HG03066 (cell line): ENCODE measurements around the gene KRTAP19-2.
"Not testable (repeated sequence)": the region's sequence is repeated elsewhere in the genome, so short reads cannot be mapped to it uniquely, and the experiment has no call there.

ENCODE experiments used
- ATAC-seq: cut with Tn5 transposase; IDR thresholded peaks from one replicate; pipeline ENCODE4 v1.9.1; 2021; ENCODE audit warnings: low read depth; ENCODE audit not compliant: unreplicated experiment

Gene KRTAP19-2

DNA sequence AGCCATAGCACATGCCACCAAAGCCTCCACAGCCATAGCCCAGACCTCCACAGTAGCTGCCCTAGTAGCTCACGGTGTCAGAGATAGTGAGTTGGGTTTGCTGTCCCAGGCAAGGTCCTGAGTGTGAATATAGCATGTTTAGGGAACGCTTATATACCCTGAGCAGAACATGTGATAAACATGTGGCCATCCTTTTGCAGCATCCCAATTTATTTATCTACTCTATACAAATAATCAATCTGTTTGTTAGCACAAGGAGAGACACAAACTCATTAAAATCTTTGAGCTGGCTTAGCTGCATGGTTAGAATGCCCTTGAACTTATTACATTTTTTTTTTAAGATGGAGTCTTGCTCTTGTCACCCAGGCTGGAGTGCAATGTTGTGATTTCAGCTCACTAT is at the start of gene KRTAP19-2:
Gene KRTAP19-2 (minus strand): TSS at position 101 of the 400 bp plus-strand sequence. CDS start 88 bp downstream, at position 13.
- no peak for ATAC-seq

DNA sequence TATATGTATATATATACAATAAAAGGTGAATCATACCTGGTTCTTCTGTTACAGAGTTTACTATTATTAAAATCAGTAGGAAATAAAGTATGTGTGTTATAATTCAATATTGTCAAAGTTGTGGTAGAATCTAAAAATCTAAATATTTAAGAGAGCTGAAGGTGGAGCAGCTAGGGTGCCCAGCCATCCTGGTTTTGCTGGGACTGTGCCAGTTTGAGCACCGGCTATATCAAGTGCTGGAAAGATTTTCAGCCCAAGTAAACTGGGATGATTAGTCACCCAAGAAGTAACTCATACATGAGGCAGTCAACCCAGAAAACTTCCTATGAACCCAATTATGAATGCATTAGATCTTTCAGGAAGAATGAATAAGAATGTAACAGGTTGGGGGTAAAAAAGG is 31.6 kb upstream of the KRTAP19-2 start:
- no peak for ATAC-seq

DNA sequence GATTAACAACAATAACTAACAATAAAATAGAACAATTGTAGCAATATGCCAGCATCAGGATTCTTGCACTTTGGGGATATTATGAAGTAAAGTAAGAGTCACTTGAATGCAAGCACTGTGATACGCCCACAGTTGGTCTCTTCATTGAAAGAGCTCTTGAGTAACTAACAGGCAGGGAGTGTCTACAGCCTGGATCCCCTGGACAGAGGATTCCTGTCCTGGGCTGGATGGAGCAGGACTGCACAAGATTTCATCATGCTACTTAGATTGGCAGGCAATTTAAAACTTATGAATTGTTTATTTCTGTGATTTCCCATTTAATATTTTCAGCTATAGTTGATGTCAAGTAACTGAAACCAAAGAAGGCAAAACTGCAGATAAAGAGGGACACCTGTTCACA is 28.4 kb upstream of the KRTAP19-2 start:
- ATAC-seq, result no peak

DNA sequence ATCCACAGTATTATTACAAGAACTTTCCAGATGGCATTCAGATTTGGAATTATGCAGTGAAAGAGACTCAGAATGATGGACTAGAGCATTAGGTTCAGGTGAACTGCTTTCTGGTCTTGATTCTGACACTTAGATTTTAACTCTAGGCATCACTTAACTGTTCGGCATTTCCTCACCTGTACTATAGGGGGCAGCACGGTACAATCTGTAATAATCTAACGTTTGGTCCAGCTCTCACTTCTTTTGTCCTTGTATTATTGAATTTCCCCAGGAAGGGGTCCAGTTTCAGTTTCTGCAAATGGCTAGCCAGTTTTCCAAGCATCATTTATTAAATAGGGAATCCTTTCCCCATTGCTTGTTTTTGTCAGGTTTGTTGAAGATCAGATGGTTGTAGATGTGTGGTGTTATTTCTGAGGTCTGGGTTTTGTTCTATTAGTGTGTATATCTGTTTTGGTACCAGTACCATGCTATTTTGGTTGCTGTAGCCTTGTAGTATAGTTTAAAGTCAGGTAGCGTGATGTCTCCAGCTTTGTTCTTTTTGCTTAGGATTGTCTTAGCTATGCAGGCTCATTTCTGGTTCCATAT is 18.5 kb upstream of the KRTAP19-2 start:
- ATAC-seq, result not testable (repeated sequence)

GRCh38 chr21:30502041-30502440 is 14.8 kb upstream of the KRTAP19-2 start, which contains the start of gene KRTAP19-5:
TSS of gene KRTAP19-5 (minus strand) at chr21:30502141. CDS start at chr21:30502090, 51 bp downstream.
- no peak for ATAC-seq

DNA sequence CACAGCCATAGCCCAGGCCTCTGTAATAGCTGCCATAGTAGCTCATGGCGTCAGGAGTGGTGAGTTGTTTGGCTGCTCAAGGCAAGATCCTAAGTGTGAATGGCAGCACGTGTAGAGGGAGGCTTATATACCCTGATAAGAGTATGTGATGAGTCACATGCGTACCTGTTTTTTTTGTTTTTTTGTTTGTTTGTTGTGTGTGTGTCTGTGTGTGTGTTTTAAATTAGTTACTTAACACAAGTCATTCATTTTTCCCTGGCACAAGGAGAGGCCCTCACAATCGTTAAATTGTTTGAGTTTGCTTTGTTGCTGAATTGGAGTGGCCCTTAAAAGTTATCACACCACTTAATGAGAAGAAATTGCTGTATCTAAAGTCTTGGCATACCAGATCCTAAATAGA is 9.8 kb upstream of the KRTAP19-2 start, which contains the start of gene KRTAP19-4:
Gene KRTAP19-4 (minus strand): TSS at position 101 of the 400 bp plus-strand sequence. CDS start 55 bp downstream, at position 46.
- no peak for ATAC-seq

DNA sequence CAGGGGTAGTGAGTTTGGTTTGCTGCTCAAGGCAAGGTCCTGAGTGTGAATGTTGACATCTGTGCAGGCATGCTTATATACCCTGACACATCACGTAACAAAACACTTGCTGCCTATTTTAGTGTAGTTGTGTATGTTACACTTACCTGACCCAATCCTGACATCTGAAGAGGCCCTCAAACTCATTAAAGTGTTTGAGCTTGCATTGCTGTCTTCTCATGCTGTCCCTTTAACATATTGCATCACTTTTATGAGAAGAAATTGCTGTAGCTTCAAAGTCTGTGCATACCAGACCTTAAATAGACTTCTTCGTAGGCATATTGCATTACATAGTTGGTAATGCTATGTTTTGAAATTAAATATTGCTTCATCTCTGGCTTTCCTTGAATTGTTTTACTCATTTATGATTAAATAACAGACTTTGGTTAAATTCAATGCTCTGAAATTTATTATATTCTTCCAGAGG is 4.8 kb upstream of the KRTAP19-2 start, which contains the start of gene KRTAP19-3:
Gene KRTAP19-3 (minus strand): TSS at position 51 of the 466 bp plus-strand sequence. CDS start 56 bp downstream, outside the sequence.
- ATAC-seq, result no peak

DNA sequence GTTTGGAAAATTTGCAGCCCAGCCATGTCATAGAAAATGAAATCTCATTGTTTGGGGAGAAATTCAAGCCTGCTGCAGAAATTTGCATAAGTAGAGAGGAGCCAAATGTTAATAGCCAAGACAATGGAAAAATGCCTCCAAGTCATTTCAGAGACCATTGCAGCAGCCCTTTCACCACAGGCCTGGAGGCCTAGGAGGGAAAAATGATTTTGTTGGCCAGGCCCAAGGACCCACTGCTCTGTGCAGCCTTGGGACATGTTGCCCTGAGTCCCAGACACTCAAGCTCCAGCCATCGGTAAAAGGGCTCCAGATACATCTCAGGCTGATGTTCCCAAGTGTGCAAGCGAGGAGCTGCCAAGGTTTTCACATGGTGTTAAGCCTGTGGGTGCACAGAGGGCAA is 1.1 kb downstream of the KRTAP19-2 start:
- no peak for ATAC-seq

DNA sequence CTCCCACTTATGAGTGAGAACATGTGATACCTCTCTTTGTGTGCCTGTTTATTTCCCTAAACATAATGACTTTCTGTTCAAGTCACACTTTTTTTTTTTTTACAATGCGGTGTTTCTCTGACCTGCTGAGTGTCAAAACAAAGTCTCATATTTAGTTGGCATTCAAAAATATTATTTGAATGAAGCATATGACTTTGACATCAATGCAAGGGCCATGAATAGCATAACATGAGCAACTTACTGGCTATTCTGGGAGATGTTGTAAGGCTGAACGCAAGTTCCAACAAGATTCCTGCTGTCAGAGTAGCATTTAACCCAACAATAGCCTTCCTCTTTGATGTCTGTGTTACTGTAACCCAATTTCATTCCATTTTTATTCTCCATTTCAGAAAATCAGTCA is 5.1 kb downstream of the KRTAP19-2 start:
- no peak for ATAC-seq

- no peak for ATAC-seq
These were observed 7.1 kb downstream of the KRTAP19-2 start, which contains the start of gene KRTAP19-1 for GRCh38 chr21:30480145-30480544. TSS of gene KRTAP19-1 (minus strand) at chr21:30480367. CDS start at chr21:30480317, 50 bp downstream.

- ATAC-seq, result no peak
These were observed 8.0 kb downstream of the KRTAP19-2 start for GRCh38 chr21:30479259-30479658.

DNA sequence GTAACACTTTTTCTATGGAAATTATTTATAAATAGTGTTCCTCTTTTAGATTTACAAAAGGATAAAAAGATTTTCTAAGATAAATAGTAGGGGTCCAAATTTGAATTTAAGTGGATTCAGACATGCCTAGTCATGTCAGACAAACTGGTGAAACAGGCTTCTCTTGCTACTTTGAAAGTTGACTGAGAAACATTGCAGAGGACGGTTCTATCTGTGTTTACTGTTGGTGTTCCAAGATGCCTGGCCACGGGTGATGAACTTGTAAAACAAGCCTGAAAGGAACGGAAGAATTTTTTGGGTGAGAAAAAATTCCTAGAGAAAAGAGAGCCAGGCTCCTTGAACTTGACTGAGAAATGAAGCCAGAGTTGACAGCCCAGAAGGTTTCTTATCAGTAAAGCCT is 9.2 kb downstream of the KRTAP19-2 start:
- ATAC-seq, result no peak

DNA sequence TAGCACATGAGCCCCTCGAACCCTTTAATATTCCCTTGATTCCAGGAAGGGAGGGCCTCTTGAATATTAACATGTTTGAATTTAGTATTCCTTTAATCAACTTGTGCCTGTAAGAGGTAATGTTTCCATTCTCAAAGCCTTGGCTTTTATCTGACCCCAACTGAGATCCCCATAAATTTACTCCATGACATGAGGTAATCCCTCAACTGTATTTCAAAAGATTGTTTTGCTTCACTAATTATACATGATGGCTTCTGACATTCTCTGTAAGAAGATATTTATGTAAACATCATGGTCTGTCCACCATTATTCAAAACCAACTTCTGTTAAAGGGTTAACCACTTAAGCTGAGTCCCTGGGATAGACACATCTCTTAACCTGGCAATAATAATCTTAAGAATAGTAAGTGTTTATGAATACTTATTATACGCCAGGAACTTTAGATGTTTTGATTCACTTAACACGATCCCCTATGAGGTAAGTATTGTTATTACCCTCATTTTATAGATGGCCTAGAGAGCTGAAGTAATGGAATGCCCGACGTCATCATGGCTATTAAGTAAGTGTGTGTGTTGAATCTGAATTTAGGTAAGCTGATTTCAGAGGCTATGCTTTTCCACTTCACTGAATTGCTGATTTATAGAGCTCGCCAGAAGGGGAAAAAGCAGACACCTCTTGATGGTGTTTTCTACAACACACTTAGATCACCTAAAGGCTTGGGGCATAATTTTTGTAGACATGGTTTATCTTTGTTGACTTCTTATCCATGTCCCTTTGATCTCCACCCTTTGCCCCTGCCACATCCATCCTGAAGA is 18.1 kb downstream of the KRTAP19-2 start:
- no peak for ATAC-seq

- ATAC-seq, result no peak
These were observed 23.5 kb downstream of the KRTAP19-2 start for GRCh38 chr21:30463713-30464112.

- ATAC-seq, result no peak
These were observed 38.7 kb downstream of the KRTAP19-2 start for GRCh38 chr21:30448514-30448913.

DNA sequence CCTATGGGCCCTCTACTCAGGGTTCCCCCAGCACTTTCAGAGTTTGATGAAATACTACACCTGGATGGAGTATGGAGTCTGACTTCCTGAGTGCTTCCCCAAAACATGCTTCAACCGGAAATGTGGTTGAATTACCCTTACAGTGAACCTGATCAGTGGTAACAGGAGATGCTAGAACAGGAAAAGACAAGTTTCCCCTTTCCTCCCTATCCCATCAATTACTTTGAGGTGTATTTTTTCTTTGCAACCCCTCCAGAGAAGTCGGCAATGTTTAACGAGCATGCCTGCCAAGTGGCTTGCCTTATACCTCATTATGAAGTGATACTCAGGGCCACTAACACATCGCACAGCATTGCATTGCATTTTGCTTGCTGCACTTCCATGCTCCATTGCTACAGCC is 40.2 kb downstream of the KRTAP19-2 start:
- no peak for ATAC-seq

GRCh38 chr21:30444204-30444603 is 43.0 kb downstream of the KRTAP19-2 start:
- ATAC-seq, result no peak

- no peak for ATAC-seq
These were observed 44.0 kb downstream of the KRTAP19-2 start for GRCh38 chr21:30443226-30443625.

DNA sequence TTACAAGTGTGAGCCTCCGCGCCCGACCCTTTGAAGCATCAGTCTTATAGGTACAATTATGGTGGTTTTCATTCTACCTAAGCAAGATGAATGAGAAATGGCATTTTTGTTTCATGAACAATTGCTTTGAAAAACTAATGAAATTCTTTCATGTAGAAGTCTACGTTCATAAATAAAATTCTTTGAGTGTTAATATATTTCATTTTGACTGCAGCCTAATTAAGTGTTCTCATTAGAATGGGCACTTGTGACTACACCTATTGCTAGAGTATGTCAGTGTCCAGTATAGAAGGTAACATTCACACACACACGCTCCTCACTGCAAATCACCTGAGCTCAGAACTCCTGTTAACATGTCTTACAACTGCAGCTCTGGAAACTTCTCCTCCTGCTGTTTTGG is 47.3 kb downstream of the KRTAP19-2 start, which contains the start of gene KRTAP15-1:
Gene KRTAP15-1 (plus strand): TSS at position 301 of the 400 bp plus-strand sequence. CDS start 53 bp downstream, at position 354.
- ATAC-seq, result no peak
